GM10266 (cell line): Measurements from ENCODE around the gene FLNA.

ENCODE experiments used
- DNase-seq: peaks from one replicate; pipeline ENCODE4 v3.0.0; 2012; ENCODE audit errors: extremely low spot score
- TF ChIP-seq, protein P1 (sequence below): IDR thresholded peaks from 2 replicates; pipeline ENCODE4 v1.5.1; 2012; ENCODE audit warnings: mild to moderate bottlenecking, low read depth; ENCODE audit not compliant: control insufficient read depth, insufficient read depth; ENCODE audit errors: missing control alignments

Gene FLNA

GRCh38 chrX:154310616-154311536 is 63.6 kb downstream of the FLNA start:
- DNase-seq, result no peak
- TF ChIP-seq, protein P1, sequence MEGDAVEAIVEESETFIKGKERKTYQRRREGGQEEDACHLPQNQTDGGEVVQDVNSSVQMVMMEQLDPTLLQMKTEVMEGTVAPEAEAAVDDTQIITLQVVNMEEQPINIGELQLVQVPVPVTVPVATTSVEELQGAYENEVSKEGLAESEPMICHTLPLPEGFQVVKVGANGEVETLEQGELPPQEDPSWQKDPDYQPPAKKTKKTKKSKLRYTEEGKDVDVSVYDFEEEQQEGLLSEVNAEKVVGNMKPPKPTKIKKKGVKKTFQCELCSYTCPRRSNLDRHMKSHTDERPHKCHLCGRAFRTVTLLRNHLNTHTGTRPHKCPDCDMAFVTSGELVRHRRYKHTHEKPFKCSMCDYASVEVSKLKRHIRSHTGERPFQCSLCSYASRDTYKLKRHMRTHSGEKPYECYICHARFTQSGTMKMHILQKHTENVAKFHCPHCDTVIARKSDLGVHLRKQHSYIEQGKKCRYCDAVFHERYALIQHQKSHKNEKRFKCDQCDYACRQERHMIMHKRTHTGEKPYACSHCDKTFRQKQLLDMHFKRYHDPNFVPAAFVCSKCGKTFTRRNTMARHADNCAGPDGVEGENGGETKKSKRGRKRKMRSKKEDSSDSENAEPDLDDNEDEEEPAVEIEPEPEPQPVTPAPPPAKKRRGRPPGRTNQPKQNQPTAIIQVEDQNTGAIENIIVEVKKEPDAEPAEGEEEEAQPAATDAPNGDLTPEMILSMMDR, result no peak

- TF ChIP-seq, protein P1, result no peak
- DNase-seq, result no peak
Measured at GRCh38 chrX:154309041-154309775, 65.2 kb downstream of the FLNA start.

GRCh38 chrX:154308108-154308946 is 66.1 kb downstream of the FLNA start:
- TF ChIP-seq, protein P1, result peak; percentile 62
- peak; percentile 43 for DNase-seq

DNA sequence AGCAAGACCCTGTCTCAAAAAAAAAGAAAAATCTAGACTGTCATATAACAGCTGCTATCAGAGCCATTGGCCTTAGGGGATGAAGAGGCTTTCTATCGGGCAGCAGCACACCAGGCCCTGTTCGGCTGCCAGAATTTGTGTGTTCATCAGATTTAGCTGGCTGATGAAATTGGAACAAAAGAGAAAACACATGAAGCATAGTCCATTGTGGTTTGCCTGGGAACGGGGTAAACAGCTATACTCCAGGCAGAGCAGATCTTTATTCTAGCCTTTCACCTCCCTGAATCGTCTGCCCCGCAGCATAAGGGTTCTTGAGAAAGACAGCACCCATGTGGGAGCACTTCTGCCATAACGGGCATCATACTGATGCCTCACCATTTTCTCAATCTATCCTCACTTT is 67.2 kb downstream of the FLNA start:
- TF ChIP-seq, protein P1, result no peak
- DNase-seq, result no peak

GRCh38 chrX:154305541-154306205 is 68.8 kb downstream of the FLNA start:
- DNase-seq, result no peak
- TF ChIP-seq, protein P1, result no peak

DNA sequence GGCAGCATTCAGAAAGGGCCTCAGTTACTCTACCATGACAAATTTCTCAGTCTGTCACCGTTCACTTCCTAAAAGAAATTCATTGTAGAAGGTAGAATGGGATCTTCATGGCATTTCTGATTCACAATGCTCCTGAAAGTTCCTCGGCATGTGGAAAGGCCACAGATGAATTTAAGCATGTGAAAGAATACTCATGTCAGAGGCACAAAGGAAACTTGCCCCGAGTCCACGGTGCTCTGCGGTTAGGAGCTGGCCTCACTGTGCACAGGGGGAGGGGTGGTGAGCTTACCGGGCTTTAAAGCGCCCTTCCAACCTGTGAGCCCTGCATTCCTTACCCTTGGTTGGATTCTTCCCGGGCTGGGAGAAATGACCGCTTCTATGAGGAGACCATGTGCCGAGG is 69.6 kb downstream of the FLNA start:
- TF ChIP-seq, protein P1, result no peak
- no peak for DNase-seq
